HG03139 (cell line): ENCODE measurements around the gene RPS13.
"Not testable (repeated sequence)": the region's sequence is repeated elsewhere in the genome, so short reads cannot be mapped to it uniquely, and the experiment has no call there.

Experiments
- ATAC-seq: cut with Tn5 transposase; IDR thresholded peaks from one replicate; pipeline ENCODE4 v1.9.1; 2021; ENCODE audit not compliant: unreplicated experiment

The RPS13 gene

GRCh38 chr11:17077520-17078401, at the start of gene RPS13:
RPS13 (minus strand) TSS chr11:17077667; CDS start chr11:17077641, 26 bp downstream.
- peak; percentile 96 for ATAC-seq

GRCh38 chr11:17121981-17122380, 44.5 kb upstream of the RPS13 start:
- ATAC-seq, result no peak

GRCh38 chr11:17117262-17117661, 39.8 kb upstream of the RPS13 start:
- no peak for ATAC-seq

- ATAC-seq, result no peak
These were observed 38.6 kb upstream of the RPS13 start for GRCh38 chr11:17116117-17116516.

- ATAC-seq, result not testable (repeated sequence)
These were observed 30.3 kb upstream of the RPS13 start for GRCh38 chr11:17107745-17108144.

- not testable (repeated sequence) for ATAC-seq
These were observed 28.1 kb upstream of the RPS13 start for GRCh38 chr11:17105404-17106040.

GRCh38 chr11:17102462-17102861, 25.0 kb upstream of the RPS13 start:
- ATAC-seq, result no peak

- no peak for ATAC-seq
These were observed 21.2 kb upstream of the RPS13 start for GRCh38 chr11:17098658-17099057.

GRCh38 chr11:17098038-17098437, 20.6 kb upstream of the RPS13 start:
- no peak for ATAC-seq

- not testable (repeated sequence) for ATAC-seq
These were observed 8.5 kb upstream of the RPS13 start for GRCh38 chr11:17085976-17086375.

- ATAC-seq, result peak; percentile 8
These were observed 287 bp downstream of the RPS13 start for GRCh38 chr11:17077240-17077519.

- ATAC-seq, result no peak
These were observed 789 bp downstream of the RPS13 start for GRCh38 chr11:17076517-17077239.

- ATAC-seq, result no peak
These were observed 2.0 kb downstream of the RPS13 start for GRCh38 chr11:17075506-17075905.

GRCh38 chr11:17073370-17074027, 4.0 kb downstream of the RPS13 start:
- ATAC-seq, result no peak

- ATAC-seq, result no peak
These were observed 10.1 kb downstream of the RPS13 start for GRCh38 chr11:17067417-17067816.

GRCh38 chr11:17066691-17067090, 10.8 kb downstream of the RPS13 start:
- ATAC-seq, result no peak

GRCh38 chr11:17063171-17064002, 14.1 kb downstream of the RPS13 start:
- ATAC-seq, result peak; percentile 84

- ATAC-seq, result not testable (repeated sequence)
These were observed 26.3 kb downstream of the RPS13 start for GRCh38 chr11:17051146-17051545.

GRCh38 chr11:17048491-17048890, 29.0 kb downstream of the RPS13 start:
- not testable (repeated sequence) for ATAC-seq

- no peak for ATAC-seq
These were observed 30.8 kb downstream of the RPS13 start for GRCh38 chr11:17046690-17047089.
